SW 1271 (cell line): ENCODE results near the gene FSCN2.
A peak's percentile ranks its signal among the peaks of the same experiment; 100 is the strongest.

Source experiments
- DNase-seq, 2 experiments: peaks; one replicate each; lab custom pipeline; 2025; lab: John Stamatoyannopoulos, UW

The FSCN2 gene

DNA sequence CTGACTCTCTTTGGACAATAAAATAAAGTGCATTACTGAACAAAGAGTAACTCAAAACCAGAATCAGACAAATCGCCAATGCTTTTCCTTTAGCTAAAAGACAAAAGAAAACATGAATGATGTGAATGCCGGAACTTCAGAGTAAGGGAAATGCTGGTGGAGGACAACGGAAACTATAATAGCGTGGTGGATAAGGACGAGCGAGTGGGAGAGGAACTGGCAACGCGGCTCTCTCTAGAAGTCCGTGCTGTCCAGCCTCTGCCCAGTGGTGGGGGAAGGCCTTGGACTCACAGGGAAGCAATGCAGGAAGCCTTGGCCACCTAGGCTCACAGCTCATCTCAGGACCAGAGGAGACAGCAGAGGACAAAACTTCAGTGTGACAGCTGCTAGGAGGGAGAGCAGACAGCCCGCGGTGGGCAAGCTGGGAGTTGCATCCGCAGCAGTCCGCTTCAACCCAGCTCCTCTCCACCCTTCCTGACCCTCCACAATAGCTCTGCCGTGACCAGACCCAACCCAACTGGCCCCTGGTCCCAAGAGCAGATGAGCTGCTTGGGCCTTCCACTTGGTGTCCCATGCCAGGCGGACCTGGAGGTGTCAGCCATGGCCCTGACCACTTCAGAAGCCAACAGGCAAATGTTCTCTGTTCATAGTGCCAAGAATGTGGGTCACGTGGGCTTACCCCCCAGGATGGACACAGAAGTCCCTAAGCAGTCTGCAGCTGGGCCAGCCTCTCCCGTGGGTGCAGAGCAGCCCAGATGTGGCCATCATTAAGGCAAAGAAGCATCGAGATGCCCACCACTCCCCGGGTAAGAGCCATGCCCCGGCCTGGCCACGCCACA is 29.3 kb downstream of the FSCN2 start:
- DNase-seq: no peak

- DNase-seq: no peak
Measured at GRCh38 chr17:81558115-81558468, 29.9 kb downstream of the FSCN2 start.

- DNase-seq: peak in 1 of 2 experiments; percentile 23
Measured at GRCh38 chr17:81558941-81559806, 31.0 kb downstream of the FSCN2 start.

GRCh38 chr17:81561494-81561885 is 33.3 kb downstream of the FSCN2 start:
- no peak for DNase-seq

- DNase-seq: no peak
Measured at GRCh38 chr17:81563861-81564586, 35.8 kb downstream of the FSCN2 start.

GRCh38 chr17:81564778-81565177 is 36.6 kb downstream of the FSCN2 start:
- no peak for DNase-seq

DNA sequence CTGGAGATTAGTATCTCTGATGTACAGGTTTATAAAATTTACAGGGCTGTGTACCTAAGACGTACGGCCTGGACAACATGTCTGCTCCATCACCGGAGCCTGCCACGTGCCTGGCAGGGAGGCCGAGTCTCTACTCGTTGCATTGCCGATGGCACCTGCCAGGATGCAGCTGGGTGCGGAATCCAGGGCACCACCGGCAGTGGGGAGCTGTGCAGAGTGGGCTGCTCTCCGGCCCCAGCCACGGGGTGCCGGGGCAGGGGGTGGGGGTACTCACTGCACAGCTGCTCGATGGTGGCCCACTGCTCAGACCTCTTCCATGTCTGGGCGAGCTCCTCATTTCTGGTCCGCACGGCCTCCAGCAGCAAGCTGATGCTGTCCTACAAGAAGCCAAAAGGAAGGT is 37.1 kb downstream of the FSCN2 start:
- DNase-seq: no peak

GRCh38 chr17:81566461-81567126 is 38.4 kb downstream of the FSCN2 start:
- peak; percentile 68 to 90 for DNase-seq

DNA sequence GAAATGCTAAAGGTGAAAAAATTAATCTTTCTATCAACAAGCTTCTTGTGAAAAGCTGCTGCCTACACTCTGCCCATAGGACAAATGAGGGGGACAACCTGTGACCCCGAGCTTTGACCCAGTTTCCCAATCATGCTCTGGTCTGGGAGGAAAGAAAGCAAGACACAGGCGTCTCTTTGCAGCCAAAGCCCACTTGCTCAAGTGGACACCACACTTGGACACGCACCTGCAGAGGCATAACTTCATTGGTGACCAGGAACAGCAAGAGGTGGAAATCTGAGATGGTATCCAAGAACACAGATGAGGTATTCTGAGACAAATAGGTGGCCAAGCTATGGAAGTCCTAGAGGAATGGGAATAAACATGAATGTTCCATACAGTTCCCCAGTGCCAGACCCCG is 39.0 kb downstream of the FSCN2 start:
- no peak for DNase-seq

GRCh38 chr17:81568416-81568815 is 40.2 kb downstream of the FSCN2 start:
- DNase-seq: no peak

- no peak for DNase-seq
Measured at GRCh38 chr17:81569986-81570514, 41.9 kb downstream of the FSCN2 start.

GRCh38 chr17:81570964-81571363 is 42.8 kb downstream of the FSCN2 start:
- no peak for DNase-seq

GRCh38 chr17:81572563-81573168 is 44.5 kb downstream of the FSCN2 start:
- DNase-seq: no peak

DNA sequence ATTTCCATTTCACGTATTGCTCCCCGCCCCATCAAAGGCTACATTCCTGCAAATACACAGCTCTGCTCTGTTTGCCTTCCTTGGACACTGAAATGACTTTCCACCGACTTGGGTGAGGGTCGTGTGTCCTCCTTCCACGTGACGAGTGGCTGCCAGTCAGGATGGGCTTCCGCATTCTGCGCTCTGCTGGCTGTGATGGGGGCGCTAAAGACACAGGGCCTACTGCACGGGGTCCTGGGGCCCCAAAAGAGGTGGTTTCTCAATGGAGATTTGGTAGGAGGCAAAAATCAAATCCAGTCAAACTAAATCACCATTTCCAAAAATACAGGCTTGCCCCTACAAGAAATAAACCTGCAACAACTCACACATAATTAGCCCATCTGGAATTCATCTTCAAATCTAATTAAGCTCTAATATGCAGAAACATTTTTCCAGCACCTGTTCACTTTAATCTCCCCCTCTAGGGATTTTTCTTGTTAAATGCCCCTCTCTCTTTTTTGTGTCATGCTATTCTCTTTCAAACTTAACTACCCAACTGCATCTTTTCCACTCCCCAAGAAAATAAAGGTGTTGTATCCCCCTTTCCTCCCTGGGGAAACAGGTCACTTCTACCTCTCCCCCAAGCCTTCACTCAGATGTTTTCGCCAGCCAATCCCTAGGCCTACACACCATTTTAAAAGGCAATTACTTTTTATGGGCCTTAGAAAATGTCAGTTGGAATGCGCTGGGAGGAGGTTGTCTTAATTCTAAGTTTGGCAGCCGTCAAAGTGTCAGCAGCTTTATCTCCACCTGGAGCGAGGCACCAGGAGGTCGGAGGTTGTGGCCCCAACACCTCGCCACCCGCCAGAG is 45.8 kb downstream of the FSCN2 start:
- DNase-seq: no peak

DNA sequence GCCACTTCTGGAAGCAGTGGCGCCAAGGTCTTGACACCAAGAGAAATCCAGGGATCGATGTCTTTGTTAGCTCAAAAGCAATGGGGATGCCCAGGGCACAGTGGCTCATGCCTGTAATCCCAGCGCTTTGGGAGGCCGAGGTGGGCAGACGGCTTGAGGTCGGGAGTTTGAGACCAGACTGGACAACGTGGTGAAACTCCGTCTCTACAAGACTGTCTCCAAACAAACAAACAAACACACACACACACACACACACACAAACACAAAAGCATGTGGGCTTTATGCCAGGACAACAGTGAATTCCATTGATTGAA is 46.4 kb downstream of the FSCN2 start:
- DNase-seq: no peak

- DNase-seq: no peak
Measured at GRCh38 chr17:81575836-81576235, 47.7 kb downstream of the FSCN2 start.

DNA sequence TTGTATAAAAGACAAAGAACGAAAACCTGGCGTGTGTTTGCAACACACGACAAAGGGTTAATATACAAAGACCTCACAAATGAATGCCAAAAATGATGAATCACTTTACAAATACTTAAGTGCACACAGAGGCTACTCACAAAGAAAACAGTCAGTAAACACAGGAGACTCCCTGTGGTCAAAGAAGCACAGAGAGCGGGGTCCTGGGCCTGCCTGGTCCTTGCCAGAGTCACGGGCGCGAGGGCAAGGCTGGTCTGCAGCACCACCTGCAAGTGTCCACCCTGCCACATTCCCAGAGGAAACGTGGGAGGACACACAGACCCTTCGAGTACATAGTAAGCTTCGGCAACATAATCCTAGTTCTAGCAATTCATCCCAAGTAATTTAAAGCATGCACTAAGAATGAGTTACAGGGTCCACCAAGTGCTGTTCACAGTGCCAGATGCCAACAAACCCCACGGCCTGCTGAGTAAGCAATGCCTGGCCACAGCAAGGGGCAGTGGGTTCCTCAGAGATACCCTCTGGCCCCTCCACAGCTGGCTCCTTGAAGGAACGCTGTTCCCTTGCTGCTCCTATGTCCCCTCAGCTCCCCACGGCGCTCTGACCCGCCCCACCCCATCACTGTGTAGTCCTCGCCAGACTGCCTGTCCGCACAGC is 48.6 kb downstream of the FSCN2 start:
- DNase-seq: peak; percentile 73 to 88

- DNase-seq: peak in 1 of 2 experiments; percentile 56
Measured at GRCh38 chr17:81577278-81578000, 49.3 kb downstream of the FSCN2 start.

- DNase-seq: peak in 1 of 2 experiments; percentile 9
Measured at GRCh38 chr17:81578038-81578441, 49.9 kb downstream of the FSCN2 start.
